Suprapubic skin (tissue), 4 donors: ENCODE data around the gene RGS17.

Experiments
- CTCF ChIP-seq, 2 donors: fragments of 200-600 bp in 1 of 2; fragments of 450-650 bp in 1 of 2; sonication (generic) in 1 of 2; IDR thresholded peaks; one replicate each; pipeline ENCODE4 v1.5.1; 2016 to 2019; ENCODE audit warnings: antibody characterized with exemption in 2 of 2, mild to moderate bottlenecking in 1 of 2, moderate library complexity in 1 of 2
- EP300 ChIP-seq: sonication (generic); formaldehyde crosslinking; IDR thresholded peaks from one replicate; pipeline ENCODE4 v1.6.1; 2017; ENCODE audit warnings: antibody characterized with exemption
- POLR2A ChIP-seq, 2 donors: fragments of 450-650 bp; IDR thresholded peaks; one replicate each; pipeline ENCODE4 v1.6.1; 2017; ENCODE audit warnings: antibody characterized with exemption in 2 of 2, mild to moderate bottlenecking in 2 of 2, moderate library complexity in 2 of 2
- POLR2AphosphoS5 ChIP-seq, 3 donors: sonication (generic); formaldehyde crosslinking; IDR thresholded peaks; one replicate each; pipeline ENCODE4 v1.6.1; 2017; ENCODE audit warnings: antibody characterized with exemption in 3 of 3

DNA sequence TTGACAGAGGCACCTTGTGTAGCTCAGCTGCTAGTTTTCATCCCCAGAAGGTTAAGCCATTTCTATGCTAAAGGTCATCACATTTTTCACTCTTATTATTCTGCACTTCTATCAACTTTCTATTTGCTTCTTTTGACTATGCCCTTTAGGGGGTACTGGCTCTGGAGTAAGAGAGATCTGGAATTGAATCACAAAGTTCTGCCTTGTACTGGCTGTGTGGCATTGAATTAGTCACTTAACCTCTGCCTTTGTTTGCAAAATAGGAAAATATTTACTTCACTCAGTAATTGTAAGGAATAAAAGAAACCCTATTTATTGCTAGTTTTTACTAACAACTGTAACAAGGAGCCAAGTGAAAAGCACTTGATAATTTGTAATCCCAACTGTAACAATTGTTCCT, 71.8 kb downstream of the RGS17 start:
- TF ChIP-seq CTCF (IDR thresholded peaks at IDR 0.05) = no peak
- TF ChIP-seq POLR2A (IDR thresholded peaks at IDR 0.05) = no peak
- no peak for TF ChIP-seq POLR2AphosphoS5 (IDR thresholded peaks at IDR 0.05)
- TF ChIP-seq EP300 = no peak
